Fibroblast of lung (primary cell): ENCODE results near the gene PRMT3.

Experiments
- EZH2 ChIP-seq: IDR thresholded peaks from 2 replicates; pipeline ENCODE4 v1.5.1; 2012; ENCODE audit warnings: low read length, control low read depth, mild to moderate bottlenecking; ENCODE audit errors: missing control alignments
- TF ChIP-seq, protein P1 (sequence below), 2 donors: IDR thresholded peaks in 1 of 2; conservative IDR thresholded peaks in 1 of 2; 1 replicate in 1 of 2; 2 replicates in 1 of 2; pipeline ENCODE4 v1.5.1; 2011 to 2012; ENCODE audit warnings: low read length in 2 of 2, control low read depth in 1 of 2, inconsistent platforms in 1 of 2, low read depth in 1 of 2, mild to moderate bottlenecking in 1 of 2

DNA sequence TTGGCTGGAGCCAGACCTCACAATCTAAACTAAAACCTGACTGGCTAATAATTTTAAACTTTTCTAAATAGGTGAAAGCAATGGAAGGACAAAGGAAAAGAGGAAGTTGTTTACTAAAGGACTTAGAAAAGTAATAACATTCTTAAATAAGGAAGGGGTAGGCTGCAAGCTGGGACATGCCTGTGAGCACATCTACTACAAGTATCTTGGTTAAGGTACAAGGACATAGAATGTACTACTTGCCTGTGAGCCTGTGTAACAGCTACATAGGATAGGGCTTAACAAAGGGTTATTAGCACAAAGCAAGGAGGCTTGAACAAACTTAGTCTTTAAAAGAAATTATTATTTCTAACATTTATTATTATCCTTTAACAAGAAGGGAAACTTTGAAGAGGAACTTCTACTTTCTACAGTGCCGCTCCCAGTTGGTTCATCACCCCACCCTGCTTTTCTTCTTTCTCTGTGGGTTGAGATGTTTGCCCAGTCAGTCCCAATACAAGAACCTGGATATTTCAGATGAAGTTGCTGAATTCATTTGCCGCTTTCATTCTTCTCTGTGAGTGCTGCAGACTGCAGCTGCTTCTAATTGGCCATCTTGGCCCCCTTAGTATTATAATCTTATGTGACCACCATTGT, 87.5 kb downstream of the PRMT3 start:
- TF ChIP-seq, protein P1, sequence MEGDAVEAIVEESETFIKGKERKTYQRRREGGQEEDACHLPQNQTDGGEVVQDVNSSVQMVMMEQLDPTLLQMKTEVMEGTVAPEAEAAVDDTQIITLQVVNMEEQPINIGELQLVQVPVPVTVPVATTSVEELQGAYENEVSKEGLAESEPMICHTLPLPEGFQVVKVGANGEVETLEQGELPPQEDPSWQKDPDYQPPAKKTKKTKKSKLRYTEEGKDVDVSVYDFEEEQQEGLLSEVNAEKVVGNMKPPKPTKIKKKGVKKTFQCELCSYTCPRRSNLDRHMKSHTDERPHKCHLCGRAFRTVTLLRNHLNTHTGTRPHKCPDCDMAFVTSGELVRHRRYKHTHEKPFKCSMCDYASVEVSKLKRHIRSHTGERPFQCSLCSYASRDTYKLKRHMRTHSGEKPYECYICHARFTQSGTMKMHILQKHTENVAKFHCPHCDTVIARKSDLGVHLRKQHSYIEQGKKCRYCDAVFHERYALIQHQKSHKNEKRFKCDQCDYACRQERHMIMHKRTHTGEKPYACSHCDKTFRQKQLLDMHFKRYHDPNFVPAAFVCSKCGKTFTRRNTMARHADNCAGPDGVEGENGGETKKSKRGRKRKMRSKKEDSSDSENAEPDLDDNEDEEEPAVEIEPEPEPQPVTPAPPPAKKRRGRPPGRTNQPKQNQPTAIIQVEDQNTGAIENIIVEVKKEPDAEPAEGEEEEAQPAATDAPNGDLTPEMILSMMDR (conservative IDR thresholded peaks at IDR 0.05 in 1 of 2, IDR thresholded peaks at IDR 0.05 in 1 of 2; ENCODE audit: low read depth in 1 of 2, low read length in 2 of 2): no peak
- no peak for TF ChIP-seq EZH2
